ENCODE measurements around the gene RNF130.
A peak's percentile ranks its signal among the peaks of the same experiment; 100 is the strongest.

Gene RNF130

GRCh38 chr5:180075703-180076102 lies 4.1 kb upstream of the RNF130 start:
- no peak for TF ChIP-seq JUND (IDR thresholded peaks at IDR 0.05; ENCODE audit: low read depth)
- no peak for DNase-seq (ENCODE audit: low read depth in 1 of 2, low spot score in 1 of 2)
- in situ Hi-C loops (cut with HindIII; ENCODE audit: low pct_unique_long_range_greater_than_20kb, low sequenced_read_pairs) = no loop called here

- in situ Hi-C loops (cut with HindIII; ENCODE audit: low pct_unique_long_range_greater_than_20kb, low sequenced_read_pairs) = no loop called here
- TF ChIP-seq JUND (IDR thresholded peaks at IDR 0.05; ENCODE audit: low read depth) = no peak
- no peak for DNase-seq (ENCODE audit: low read depth in 1 of 2, low spot score in 1 of 2)
These were observed 2.9 kb upstream of the RNF130 start for GRCh38 chr5:180074462-180074861.

GRCh38 chr5:180072556-180072955 lies 997 bp upstream of the RNF130 start:
- in situ Hi-C loops (cut with HindIII; ENCODE audit: low pct_unique_long_range_greater_than_20kb, low sequenced_read_pairs) = no loop called here
- no peak for TF ChIP-seq JUND (IDR thresholded peaks at IDR 0.05; ENCODE audit: low read depth)
- DNase-seq (ENCODE audit: low read depth in 1 of 2, low spot score in 1 of 2) = no peak

- in situ Hi-C loops (cut with HindIII; ENCODE audit: low pct_unique_long_range_greater_than_20kb, low sequenced_read_pairs) = no loop called here
- no peak for TF ChIP-seq JUND (IDR thresholded peaks at IDR 0.05; ENCODE audit: low read depth)
- no peak for DNase-seq (ENCODE audit: low read depth in 1 of 2, low spot score in 1 of 2)
These were observed 643 bp upstream of the RNF130 start for GRCh38 chr5:180072256-180072548.

- in situ Hi-C loops (cut with HindIII; ENCODE audit: low pct_unique_long_range_greater_than_20kb, low sequenced_read_pairs) = no loop called here
- TF ChIP-seq JUND (IDR thresholded peaks at IDR 0.05; ENCODE audit: low read depth) = no peak
- peak; percentile 42 to 63 for DNase-seq (ENCODE audit: low read depth in 1 of 2, low spot score in 1 of 2)
These were observed 616 bp downstream of the RNF130 start for GRCh38 chr5:180070756-180071530.

- in situ Hi-C loops (cut with HindIII; ENCODE audit: low pct_unique_long_range_greater_than_20kb, low sequenced_read_pairs) = no loop called here
- no peak for TF ChIP-seq JUND (IDR thresholded peaks at IDR 0.05; ENCODE audit: low read depth)
- peak in 1 of 2 experiments; percentile 30 for DNase-seq (ENCODE audit: low read depth in 1 of 2, low spot score in 1 of 2)
These were observed 1.8 kb downstream of the RNF130 start for GRCh38 chr5:180069589-180070247.

GRCh38 chr5:180068519-180069090 lies 3.0 kb downstream of the RNF130 start:
- no peak for DNase-seq (ENCODE audit: low read depth in 1 of 2, low spot score in 1 of 2)
- in situ Hi-C loops (cut with HindIII; ENCODE audit: low pct_unique_long_range_greater_than_20kb, low sequenced_read_pairs) = no loop called here
- TF ChIP-seq JUND (IDR thresholded peaks at IDR 0.05; ENCODE audit: low read depth) = no peak

- TF ChIP-seq JUND (IDR thresholded peaks at IDR 0.05; ENCODE audit: low read depth) = no peak
- DNase-seq (ENCODE audit: low read depth in 1 of 2, low spot score in 1 of 2) = no peak
- in situ Hi-C loops (cut with HindIII; ENCODE audit: low pct_unique_long_range_greater_than_20kb, low sequenced_read_pairs) = no loop called here
These were observed 3.6 kb downstream of the RNF130 start for GRCh38 chr5:180067986-180068385.

- DNase-seq (ENCODE audit: low read depth in 1 of 2, low spot score in 1 of 2) = no peak
- in situ Hi-C loops (cut with HindIII; ENCODE audit: low pct_unique_long_range_greater_than_20kb, low sequenced_read_pairs) = no loop called here
These were observed 11.4 kb downstream of the RNF130 start for GRCh38 chr5:180060192-180060591.

DNA sequence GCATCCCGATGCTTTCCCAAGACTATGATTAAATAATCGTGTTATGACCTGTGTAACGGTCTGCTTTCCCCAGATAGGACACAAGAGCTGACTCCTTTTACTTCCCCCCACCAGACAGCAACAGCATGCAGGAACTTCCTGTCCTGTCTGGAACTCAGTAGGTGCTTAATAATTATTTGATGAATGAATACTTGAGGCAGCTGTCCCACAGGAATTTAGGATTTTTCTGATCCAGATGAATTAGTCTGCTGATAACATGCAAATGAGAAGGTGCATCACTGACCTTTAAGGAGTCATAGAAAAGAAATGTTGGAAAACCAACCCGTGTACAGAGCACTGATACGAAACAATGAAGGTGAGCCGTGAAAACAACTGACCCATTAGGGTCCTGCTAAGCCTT lies 12.2 kb downstream of the RNF130 start:
- in situ Hi-C loops (cut with HindIII; ENCODE audit: low pct_unique_long_range_greater_than_20kb, low sequenced_read_pairs) = no loop called here
- no peak for TF ChIP-seq JUND (IDR thresholded peaks at IDR 0.05; ENCODE audit: low read depth)
- no peak for DNase-seq (ENCODE audit: low read depth in 1 of 2, low spot score in 1 of 2)

More at GRCh38 chr5:180060192-180060591, 11.4 kb downstream of the RNF130 start:
- TF ChIP-seq JUND (IDR thresholded peaks at IDR 0.05; ENCODE audit: low read depth) = no peak

DNA sequence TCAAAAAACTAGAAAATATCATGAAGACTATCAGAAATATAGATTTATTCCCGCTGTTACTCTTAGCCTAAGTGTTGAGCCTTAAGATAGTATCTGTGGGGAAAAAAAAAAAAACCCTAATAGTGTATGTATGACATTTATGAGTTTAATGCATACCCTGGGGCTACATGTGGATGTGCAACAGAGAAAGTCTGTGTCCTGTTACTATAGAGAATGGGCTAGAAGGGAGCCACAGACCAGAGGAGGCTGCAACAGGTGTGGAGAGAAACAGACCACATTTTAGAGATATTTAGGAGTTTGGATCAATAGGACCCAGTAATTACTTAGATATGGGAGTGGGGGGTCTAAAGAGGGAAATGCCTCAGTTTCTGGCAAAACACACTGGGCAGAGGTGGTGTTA lies 15.4 kb downstream of the RNF130 start:
- no peak for DNase-seq (ENCODE audit: low read depth in 1 of 2, low spot score in 1 of 2)
- in situ Hi-C loops (cut with HindIII; ENCODE audit: low pct_unique_long_range_greater_than_20kb, low sequenced_read_pairs) = no loop called here
- no peak for TF ChIP-seq JUND (IDR thresholded peaks at IDR 0.05; ENCODE audit: low read depth)

GRCh38 chr5:180054226-180054625 lies 17.3 kb downstream of the RNF130 start:
- in situ Hi-C loops (cut with HindIII; ENCODE audit: low pct_unique_long_range_greater_than_20kb, low sequenced_read_pairs) = no loop called here
- no peak for TF ChIP-seq JUND (IDR thresholded peaks at IDR 0.05; ENCODE audit: low read depth)
- DNase-seq (ENCODE audit: low read depth in 1 of 2, low spot score in 1 of 2) = no peak

GRCh38 chr5:180053061-180053602 lies 18.4 kb downstream of the RNF130 start:
- TF ChIP-seq JUND (IDR thresholded peaks at IDR 0.05; ENCODE audit: low read depth) = no peak
- in situ Hi-C loops (cut with HindIII; ENCODE audit: low pct_unique_long_range_greater_than_20kb, low sequenced_read_pairs) = no loop called here
- no peak for DNase-seq (ENCODE audit: low read depth in 1 of 2, low spot score in 1 of 2)
